Measurements from ENCODE around the gene ACCS.

Gene ACCS

GRCh38 chr11:44083906-44084305, 17.8 kb downstream of the ACCS start:
- Mint-ChIP-seq H3K4me1 (no peaks in the 10 kb centered on the region), H3K4me3 (no peak overlapping the region), H3K9me3 (peaks cover 32% of the 10 kb centered on the region), H3K27ac (no peak overlapping the region), H3K27me3 (ENCODE audit: low read depth, poor library complexity) (no peaks in the 10 kb centered on the region), H3K36me3 (ENCODE audit: low read depth) (peaks cover 32% of the 10 kb centered on the region)
- DNase-seq = no peak
- no peak for TF ChIP-seq CTCF (IDR thresholded peaks at IDR 0.05)

GRCh38 chr11:44085330-44085729, 19.3 kb downstream of the ACCS start:
- TF ChIP-seq CTCF (IDR thresholded peaks at IDR 0.05) = no peak
- Mint-ChIP-seq H3K4me1 (no peaks in the 10 kb centered on the region), H3K27ac (no peak overlapping the region), H3K4me3 (no peak overlapping the region), H3K27me3 (ENCODE audit: low read depth, poor library complexity) (peaks cover 4% of the 10 kb centered on the region), H3K9me3 (peaks cover 44% of the 10 kb centered on the region), H3K36me3 (ENCODE audit: low read depth) (peaks cover 37% of the 10 kb centered on the region)
- DNase-seq = no peak

- DNase-seq = no peak
- no peak overlapping the region for H3K27ac Mint-ChIP-seq
- no peak for TF ChIP-seq CTCF (IDR thresholded peaks at IDR 0.05)
- H3K27me3 Mint-ChIP-seq (ENCODE audit: low read depth, poor library complexity) = peaks cover 23% of the 10 kb centered on the region
- H3K36me3 Mint-ChIP-seq (ENCODE audit: low read depth) = peaks cover 29% of the 10 kb centered on the region
- peaks cover under 1% of the 10 kb centered on the region for H3K4me1 Mint-ChIP-seq
- peaks cover 50% of the 10 kb centered on the region for H3K9me3 Mint-ChIP-seq
- H3K4me3 Mint-ChIP-seq = no peak overlapping the region
These were observed 22.3 kb downstream of the ACCS start for GRCh38 chr11:44088377-44088776.

- DNase-seq = no peak
These were observed 22.8 kb downstream of the ACCS start for GRCh38 chr11:44088871-44089270.

GRCh38 chr11:44090539-44090938, 24.5 kb downstream of the ACCS start:
- peaks cover 38% of the 10 kb centered on the region for H3K27me3 Mint-ChIP-seq (ENCODE audit: low read depth, poor library complexity)
- H3K36me3 Mint-ChIP-seq (ENCODE audit: low read depth) = peaks cover 20% of the 10 kb centered on the region
- peaks cover 9% of the 10 kb centered on the region for H3K4me1 Mint-ChIP-seq
- no peak for DNase-seq
- no peak for TF ChIP-seq CTCF (IDR thresholded peaks at IDR 0.05)
- H3K27ac Mint-ChIP-seq = no peak overlapping the region
- H3K9me3 Mint-ChIP-seq = peaks cover 37% of the 10 kb centered on the region
- no peak overlapping the region for H3K4me3 Mint-ChIP-seq

More at GRCh38 chr11:44088871-44089270, 22.8 kb downstream of the ACCS start:
- H3K27ac Mint-ChIP-seq = no peak overlapping the region
- H3K4me1 Mint-ChIP-seq = peaks cover 4% of the 10 kb centered on the region
- peaks cover 27% of the 10 kb centered on the region for H3K36me3 Mint-ChIP-seq (ENCODE audit: low read depth)
- TF ChIP-seq CTCF (IDR thresholded peaks at IDR 0.05) = no peak
- H3K27me3 Mint-ChIP-seq (ENCODE audit: low read depth, poor library complexity) = peaks cover 26% of the 10 kb centered on the region
- H3K4me3 Mint-ChIP-seq = no peak overlapping the region
- peaks cover 49% of the 10 kb centered on the region for H3K9me3 Mint-ChIP-seq

GRCh38 chr11:44094260-44094868, 28.3 kb downstream of the ACCS start:
- peak overlapping the region; percentile 71 for H3K4me3 Mint-ChIP-seq
- peaks cover 24% of the 10 kb centered on the region for H3K4me1 Mint-ChIP-seq
- H3K27me3 Mint-ChIP-seq (ENCODE audit: low read depth, poor library complexity) = peaks cover 39% of the 10 kb centered on the region
- H3K27ac Mint-ChIP-seq = no peak overlapping the region
- TF ChIP-seq CTCF (IDR thresholded peaks at IDR 0.05) = peak; percentile 69
- peaks cover 7% of the 10 kb centered on the region for H3K36me3 Mint-ChIP-seq (ENCODE audit: low read depth)
- H3K9me3 Mint-ChIP-seq = peaks cover 14% of the 10 kb centered on the region
- peak; percentile 88 for DNase-seq

Data from nephron progenitor cell (in vitro differentiated cells).